ENCODE results near the gene FBXL2. TPM values are rescaled to one million over a fixed set of nuclear protein-coding genes. Genes with fewer than 3 reads are reported as not detected.
"Not testable (repeated sequence)": the region's sequence is repeated elsewhere in the genome, so short reads cannot be mapped to it uniquely, and the experiment has no call there.

FBXL2 gene
- total RNA-seq, 2 experiments from 2014 or later: not detected

DNA sequence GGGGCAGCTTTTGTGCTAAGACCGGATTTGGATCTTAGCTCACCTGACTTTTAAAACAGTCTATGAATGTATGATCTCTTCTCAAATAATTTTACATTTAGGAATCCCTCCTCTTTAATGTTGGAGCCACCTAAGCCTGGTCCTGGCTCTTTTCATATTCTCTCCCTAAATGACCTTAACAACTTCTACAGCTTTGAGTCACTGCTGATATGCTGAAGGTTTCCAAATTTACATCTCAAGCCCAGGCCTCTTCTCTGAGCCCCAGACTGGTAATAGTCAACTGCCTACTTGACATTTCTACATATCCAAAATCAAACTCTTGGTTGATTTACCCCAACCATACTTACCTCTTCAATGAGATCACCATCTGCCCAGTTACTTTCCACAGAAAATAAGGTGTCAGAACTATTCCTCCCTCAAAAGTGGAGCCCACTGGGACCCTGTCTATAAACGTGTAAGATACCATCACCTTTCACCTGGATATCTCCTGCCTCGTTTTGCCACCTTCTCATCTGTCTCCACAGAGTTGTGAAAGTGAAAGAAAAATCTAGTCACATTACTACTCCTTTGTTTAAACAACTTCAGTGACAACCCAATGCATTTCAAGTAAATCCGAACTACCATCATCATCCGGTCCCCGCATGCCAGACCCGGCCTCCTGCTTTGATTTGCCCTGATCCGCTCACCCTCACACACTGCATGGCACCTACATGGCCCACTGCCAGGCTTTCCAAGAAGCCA lies 114.2 kb downstream of the FBXL2 start:
- Mint-ChIP-seq H3K27me3 (no peaks in the 10 kb centered on the region), H3K27ac (peak overlapping the region; percentile 75), H3K9me3 (no peaks in the 10 kb centered on the region), H3K36me3 (peaks cover 42% of the 10 kb centered on the region), H3K4me3 (no peak overlapping the region), H3K4me1 (ENCODE audit: low read depth) (peaks cover 19% of the 10 kb centered on the region)
- CTCF ChIA-PET: interaction anchor here (1.2 to 2.9 kb wide), 2 partner anchors 18 to 325 kb away, joined by 5 to 10 read pairs; no protein-coding TSS in a partner anchor
- intact Hi-C loops (cut with micrococcal nuclease): no loop called here
- DNase-seq: peak; percentile 20
- POLR2A ChIA-PET: no interaction called here

- Mint-ChIP-seq H3K27ac (peak overlapping the region; percentile 75), H3K36me3 (peaks cover 44% of the 10 kb centered on the region), H3K27me3 (no peaks in the 10 kb centered on the region), H3K4me3 (no peak overlapping the region), H3K9me3 (no peaks in the 10 kb centered on the region), H3K4me1 (ENCODE audit: low read depth) (peaks cover 17% of the 10 kb centered on the region)
- POLR2A ChIA-PET: no interaction called here
- intact Hi-C loops (cut with micrococcal nuclease): no loop called here
- CTCF ChIA-PET: no interaction called here
- no peak for DNase-seq
Measured at GRCh38 chr3:33392144-33392543, 114.9 kb downstream of the FBXL2 start.

DNA sequence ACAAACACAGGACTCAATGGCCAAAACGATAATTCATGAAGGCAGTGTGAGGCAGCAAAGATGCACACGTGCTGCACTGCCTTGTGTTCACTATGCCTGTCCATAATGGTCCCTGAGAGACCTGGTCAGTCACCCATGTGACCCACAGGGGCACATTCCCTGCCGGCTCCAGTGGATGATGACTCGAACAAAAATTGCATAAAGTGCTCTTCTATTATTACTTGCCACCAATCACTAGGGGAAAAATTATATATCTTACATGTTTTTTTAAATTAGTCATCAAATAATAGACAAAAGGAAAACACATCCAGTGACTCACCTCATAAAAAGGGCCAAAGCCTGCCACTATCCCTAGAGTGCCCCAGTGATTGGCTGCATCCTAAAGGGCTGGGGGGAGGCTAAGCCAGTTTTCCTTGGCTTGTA lies 115.5 kb downstream of the FBXL2 start:
- Mint-ChIP-seq H3K36me3 (peaks cover 50% of the 10 kb centered on the region), H3K4me1 (ENCODE audit: low read depth) (peaks cover 17% of the 10 kb centered on the region), H3K9me3 (no peaks in the 10 kb centered on the region), H3K27ac (peak overlapping the region; percentile 75), H3K4me3 (no peak overlapping the region), H3K27me3 (no peaks in the 10 kb centered on the region)
- intact Hi-C loops (cut with micrococcal nuclease): no loop called here
- no peak for DNase-seq
- POLR2A ChIA-PET: no interaction called here
- CTCF ChIA-PET: no interaction called here

DNA sequence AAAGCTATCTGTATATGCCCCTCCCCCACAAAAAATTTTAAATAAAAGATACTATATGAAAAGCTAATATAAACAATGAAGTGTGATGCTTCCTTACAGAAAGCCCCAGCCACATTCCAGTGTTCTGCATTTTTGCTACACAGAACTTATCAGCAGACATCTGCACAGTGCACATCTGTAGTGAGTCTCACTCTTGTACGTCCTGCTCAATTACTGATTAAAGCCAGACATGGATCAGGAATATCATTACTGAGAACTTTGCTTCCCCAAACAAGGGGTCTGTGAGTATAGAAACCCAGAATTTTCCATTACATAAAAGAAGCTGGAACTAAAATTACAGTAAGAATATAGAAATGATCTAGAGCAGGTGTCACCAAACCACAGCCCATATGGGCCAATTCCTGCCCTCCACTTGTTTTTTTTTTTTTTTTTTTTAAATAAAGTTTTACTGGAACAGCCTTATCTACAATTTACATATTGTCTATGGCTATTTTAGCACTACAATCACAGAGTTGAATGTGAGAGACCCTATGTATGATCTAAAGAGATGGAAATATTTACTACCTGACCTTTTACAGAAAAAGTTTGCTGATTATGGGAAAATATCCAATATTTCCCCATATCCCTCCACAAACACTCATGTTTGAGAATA lies 117.3 kb downstream of the FBXL2 start:
- Mint-ChIP-seq H3K9me3 (no peaks in the 10 kb centered on the region), H3K4me3 (no peak overlapping the region), H3K27ac (no peak overlapping the region), H3K36me3 (peaks cover 62% of the 10 kb centered on the region), H3K27me3 (no peaks in the 10 kb centered on the region), H3K4me1 (ENCODE audit: low read depth) (peaks cover 17% of the 10 kb centered on the region)
- no peak for DNase-seq
- POLR2A ChIA-PET: interaction anchor here (0.9 kb wide), 1 partner anchor 46 kb away, joined by 3 read pairs; the partner anchor contains the start of gene UBP1
- intact Hi-C loops (cut with micrococcal nuclease): no loop called here
- CTCF ChIA-PET: interaction anchor here (0.6 to 3.1 kb wide), 3 partner anchors 12 to 209 kb away, joined by 3 to 13 read pairs (median 5); no protein-coding TSS in a partner anchor

DNA sequence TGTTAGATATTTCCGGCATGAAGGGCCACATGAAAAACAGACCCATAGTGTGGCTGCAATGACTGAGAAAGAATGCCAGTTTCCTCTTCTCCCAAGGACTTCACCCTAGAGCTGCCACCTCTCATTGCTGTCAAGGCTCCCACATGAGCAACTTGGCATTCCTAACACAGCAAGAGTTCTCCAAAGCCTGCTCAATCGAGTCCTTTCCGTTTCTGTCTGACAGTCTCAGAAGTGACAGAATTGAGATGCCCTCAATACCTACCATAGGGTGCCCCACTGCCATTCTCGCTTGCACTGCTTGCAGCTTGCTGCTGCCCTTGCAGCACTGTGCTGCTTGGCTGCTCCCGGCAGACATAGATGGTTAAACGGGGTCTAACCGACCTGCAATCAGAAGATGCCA lies 118.7 kb downstream of the FBXL2 start:
- intact Hi-C loops (cut with micrococcal nuclease): no loop called here
- Mint-ChIP-seq H3K27me3 (no peaks in the 10 kb centered on the region), H3K36me3 (peaks cover 57% of the 10 kb centered on the region), H3K4me3 (no peak overlapping the region), H3K27ac (no peak overlapping the region), H3K4me1 (ENCODE audit: low read depth) (peaks cover 17% of the 10 kb centered on the region), H3K9me3 (no peaks in the 10 kb centered on the region)
- ChIA-PET CTCF (interaction anchor here (0.6 to 3.1 kb wide), 2 partner anchors 23 to 492 kb away, joined by 4 to 13 read pairs; no protein-coding TSS in a partner anchor), POLR2A (no interaction called here)
- DNase-seq: no peak

- POLR2A ChIA-PET: no interaction called here
- CTCF ChIA-PET: no interaction called here
Measured at GRCh38 chr3:33398410-33398809, 121.2 kb downstream of the FBXL2 start.

GRCh38 chr3:33401781-33402180 lies 124.5 kb downstream of the FBXL2 start:
- ChIA-PET CTCF (interaction anchor here (0.7 to 2.8 kb wide), 2 partner anchors 29 to 285 kb away, joined by 3 to 15 read pairs; no protein-coding TSS in a partner anchor), POLR2A (no interaction called here)
- DNase-seq: no peak
- H3K27ac Mint-ChIP-seq: no peak overlapping the region
- peaks cover 45% of the 10 kb centered on the region for H3K36me3 Mint-ChIP-seq
- intact Hi-C loops (cut with micrococcal nuclease): no loop called here
- H3K4me1 Mint-ChIP-seq (ENCODE audit: low read depth): no peaks in the 10 kb centered on the region
- no peak overlapping the region for H3K4me3 Mint-ChIP-seq
- H3K9me3 Mint-ChIP-seq: no peaks in the 10 kb centered on the region
- H3K27me3 Mint-ChIP-seq: no peaks in the 10 kb centered on the region

More at GRCh38 chr3:33398410-33398809, 121.2 kb downstream of the FBXL2 start:
- Mint-ChIP-seq H3K4me3 (no peak overlapping the region), H3K36me3 (peaks cover 54% of the 10 kb centered on the region), H3K27ac (no peak overlapping the region), H3K4me1 (ENCODE audit: low read depth) (no peaks in the 10 kb centered on the region), H3K27me3 (no peaks in the 10 kb centered on the region), H3K9me3 (no peaks in the 10 kb centered on the region)
- no peak for DNase-seq
- intact Hi-C loops (cut with micrococcal nuclease): no loop called here

- no peak for DNase-seq
- peaks cover 43% of the 10 kb centered on the region for H3K36me3 Mint-ChIP-seq
- H3K4me1 Mint-ChIP-seq (ENCODE audit: low read depth): no peaks in the 10 kb centered on the region
- H3K27ac Mint-ChIP-seq: no peak overlapping the region
- no peak overlapping the region for H3K4me3 Mint-ChIP-seq
- POLR2A ChIA-PET: no interaction called here
- intact Hi-C loops (cut with micrococcal nuclease): no loop called here
- H3K27me3 Mint-ChIP-seq: no peaks in the 10 kb centered on the region
- CTCF ChIA-PET: interaction anchor here (2.8 kb wide), 1 partner anchor 30 kb away, joined by 15 read pairs; no protein-coding TSS in a partner anchor
- no peaks in the 10 kb centered on the region for H3K9me3 Mint-ChIP-seq
Measured at GRCh38 chr3:33402936-33403335, 125.7 kb downstream of the FBXL2 start.

GRCh38 chr3:33403756-33404155 lies 126.5 kb downstream of the FBXL2 start:
- Mint-ChIP-seq H3K4me3 (no peak overlapping the region), H3K4me1 (ENCODE audit: low read depth) (no peaks in the 10 kb centered on the region), H3K9me3 (no peaks in the 10 kb centered on the region), H3K36me3 (peaks cover 47% of the 10 kb centered on the region), H3K27ac (no peak overlapping the region), H3K27me3 (no peaks in the 10 kb centered on the region)
- POLR2A ChIA-PET: no interaction called here
- no peak for DNase-seq
- intact Hi-C loops (cut with micrococcal nuclease): no loop called here
- CTCF ChIA-PET: no interaction called here

GRCh38 chr3:33410816-33411215 lies 133.6 kb downstream of the FBXL2 start:
- DNase-seq; intact Hi-C loops (cut with micrococcal nuclease); H3K27me3 Mint-ChIP-seq; H3K27ac Mint-ChIP-seq; H3K9me3 Mint-ChIP-seq; H3K4me1 Mint-ChIP-seq (ENCODE audit: low read depth); H3K4me3 Mint-ChIP-seq: not testable (repeated sequence)
- POLR2A ChIA-PET: interaction anchor here (0.6 kb wide), 1 partner anchor 97 kb away, joined by 3 read pairs; no protein-coding TSS in a partner anchor
- peaks cover 55% of the 10 kb centered on the region for H3K36me3 Mint-ChIP-seq
- CTCF ChIA-PET: interaction anchor here (0.9 to 1.9 kb wide), 3 partner anchors 37 to 279 kb away, joined by 3 to 5 read pairs (median 4); no protein-coding TSS in a partner anchor

DNA sequence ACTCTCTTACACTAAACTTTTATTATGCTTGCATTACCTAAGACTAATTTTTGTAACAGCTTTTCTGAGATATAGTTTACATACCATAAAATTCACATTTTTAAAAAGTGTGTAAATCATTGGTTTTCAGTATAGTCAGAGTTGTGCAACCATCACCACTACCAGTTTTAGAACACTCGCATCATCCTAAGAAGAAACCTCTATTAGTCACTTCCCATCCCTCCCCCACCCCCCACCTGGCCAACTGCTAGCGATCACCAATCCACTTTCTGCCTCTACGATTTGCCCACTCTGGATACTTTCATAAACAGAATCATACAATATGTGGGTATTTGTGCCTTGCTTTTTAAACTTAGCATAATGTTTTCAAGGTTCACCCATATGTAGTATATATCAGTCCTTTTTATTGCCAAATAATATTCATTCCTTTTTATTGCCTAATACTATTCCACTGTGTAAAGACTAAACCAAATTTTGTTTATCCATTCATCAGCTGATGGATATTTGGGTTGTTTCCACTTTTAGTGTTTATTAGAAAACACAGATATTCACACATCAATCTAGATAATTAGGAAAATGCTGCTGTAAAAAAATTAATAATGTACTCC lies 139.9 kb downstream of the FBXL2 start:
- Mint-ChIP-seq H3K36me3 (peaks cover 50% of the 10 kb centered on the region), H3K4me1 (ENCODE audit: low read depth) (peaks cover 14% of the 10 kb centered on the region), H3K27ac (peak overlapping the region; percentile 73), H3K27me3 (no peaks in the 10 kb centered on the region), H3K4me3 (no peak overlapping the region), H3K9me3 (no peaks in the 10 kb centered on the region)
- POLR2A ChIA-PET: no interaction called here
- DNase-seq: peak; percentile 67
- CTCF ChIA-PET: no interaction called here
- intact Hi-C loops (cut with micrococcal nuclease): loop anchor here (1.0 kb wide), 2 partner anchors 15 to 23 kb away; partner anchors contain the start of gene UBP1

GRCh38 chr3:33419948-33420347 lies 142.7 kb downstream of the FBXL2 start:
- Mint-ChIP-seq H3K4me1 (ENCODE audit: low read depth) (peaks cover 14% of the 10 kb centered on the region), H3K9me3 (no peaks in the 10 kb centered on the region), H3K36me3 (peaks cover 40% of the 10 kb centered on the region), H3K4me3 (no peak overlapping the region), H3K27me3 (no peaks in the 10 kb centered on the region), H3K27ac (peak overlapping the region; percentile 33)
- no peak for DNase-seq
- intact Hi-C loops (cut with micrococcal nuclease): no loop called here
- ChIA-PET CTCF (interaction anchor here (0.5 kb wide), 1 partner anchor 49 kb away, joined by 3 read pairs; no protein-coding TSS in a partner anchor), POLR2A (no interaction called here)
